ENCODE measurements around the gene PPIA. TPM values are rescaled to one million over a fixed set of nuclear protein-coding genes. Genes with fewer than 3 reads are reported as not detected.

Gene PPIA
- total RNA-seq, 1 experiment from 2014 or later: 2,465 TPM

GRCh38 chr7:44771358-44771757 is 25.1 kb upstream of the PPIA start (continued):
- TF ChIP-seq ZNF281 (CRISPR knock-in tag; IDR thresholded peaks at IDR 0.05) (no peak), ZNF416 (CRISPR knock-in tag; IDR thresholded peaks at IDR 0.05) (no peak), CBFB (CRISPR knock-in tag; IDR thresholded peaks at IDR 0.05; ENCODE audit: low read depth) (no peak)

GRCh38 chr7:44772440-44772839 is 24.0 kb upstream of the PPIA start:
- H3K9me3 Mint-ChIP-seq: no peaks in the 10 kb centered on the region
- no peak for ATAC-seq
- no peak overlapping the region for H3K27ac Mint-ChIP-seq
- TF ChIP-seq NR2C2 (CRISPR knock-in tag; IDR thresholded peaks at IDR 0.05) (no peak), MAX (CRISPR knock-in tag; IDR thresholded peaks at IDR 0.05) (no peak), SOX15 (CRISPR knock-in tag; IDR thresholded peaks at IDR 0.05) (no peak), NR3C1 (CRISPR knock-in tag; conservative IDR thresholded peaks at IDR 0.05; ENCODE audit: low read depth) (no peak), JUN (CRISPR knock-in tag; IDR thresholded peaks at IDR 0.05) (no peak), FOXK1 (CRISPR knock-in tag; IDR thresholded peaks at IDR 0.05) (no peak), SMAD4 (CRISPR knock-in tag; IDR thresholded peaks at IDR 0.05) (no peak), ZNF263 (CRISPR knock-in tag; IDR thresholded peaks at IDR 0.05; ENCODE audit: low read depth) (no peak), OVOL2 (CRISPR knock-in tag; IDR thresholded peaks at IDR 0.05; ENCODE audit: borderline replicate concordance) (no peak), ZMAT4 (CRISPR knock-in tag; IDR thresholded peaks at IDR 0.05) (no peak), ZNF232 (CRISPR knock-in tag; IDR thresholded peaks at IDR 0.05) (no peak), E2F4 (CRISPR knock-in tag; IDR thresholded peaks at IDR 0.05; ENCODE audit: borderline replicate concordance, low read depth) (no peak), STAT6 (CRISPR knock-in tag; conservative IDR thresholded peaks at IDR 0.05; ENCODE audit: low read depth) (no peak), KAT7 (CRISPR knock-in tag; IDR thresholded peaks at IDR 0.05; ENCODE audit: borderline replicate concordance) (no peak), NFYB (CRISPR knock-in tag; conservative IDR thresholded peaks at IDR 0.05; ENCODE audit: low read depth) (no peak), FOXP4 (CRISPR knock-in tag; IDR thresholded peaks at IDR 0.05) (no peak), CREB1 (CRISPR knock-in tag; IDR thresholded peaks at IDR 0.05) (no peak), IRF2 (CRISPR knock-in tag; IDR thresholded peaks at IDR 0.05; ENCODE audit: borderline replicate concordance, low read depth) (no peak)
- peaks cover 20% of the 10 kb centered on the region for H3K4me1 Mint-ChIP-seq
- no peak for DNase-seq (ENCODE audit: low spot score)
- no peak overlapping the region for H3K4me3 Mint-ChIP-seq
- CTCF ChIA-PET: interaction anchor here (0.9 to 1.1 kb wide), 2 partner anchors 10 to 86 kb away, joined by 3 read pairs; no protein-coding TSS in a partner anchor
- peaks cover 8% of the 10 kb centered on the region for H3K36me3 Mint-ChIP-seq
- POLR2A ChIA-PET: interaction anchor here (0.6 to 1.0 kb wide), 3 partner anchors 32 to 71 kb away, joined by 3 to 5 read pairs (median 3); no protein-coding TSS in a partner anchor
- H3K27me3 Mint-ChIP-seq (ENCODE audit: low read depth): no peaks in the 10 kb centered on the region

All from WTC11 (cell line).